SK-N-SH (cell line): Measurements from ENCODE around the gene HSPA9. TPM values are rescaled to one million over a fixed set of nuclear protein-coding genes. Genes with fewer than 3 reads are reported as not detected.

Source experiments
- CTCF ChIA-PET: fragments of 300-600, 350-600 bp; formaldehyde crosslinking; extraction: SDS; loops from one replicate; lab custom pipeline; 2021; lab: Yijun Ruan, JAX
- POLR2A ChIA-PET: fragments of 350-600 bp; sonication (Branson Sonifier 250); formaldehyde crosslinking; extraction: SDS; loops from one replicate; lab custom pipeline; 2020; ENCODE audit warnings: antibody characterized with exemption, inconsistent platforms; lab: Yijun Ruan, JAX
- DNase-seq: peaks from one replicate; pipeline ENCODE4 v3.0.0; 2012
- H2AFZ ChIP-seq: fragments of 200-600 bp; sonication (generic); 2 replicates; pipeline ENCODE4 v1.8.1; 2016; ENCODE audit warnings: antibody characterized with exemption, mild to moderate bottlenecking, low read depth
- H3F3A ChIP-seq: fragments of 200-600 bp; sonication (generic); replicated peaks from 2 replicates; pipeline ENCODE3; 2016; ENCODE audit warnings: antibody characterized with exemption, mild to moderate bottlenecking; ENCODE audit not compliant: insufficient read depth
- H3K27ac ChIP-seq, 2 experiments: fragments of 200-500 bp in 1 of 2; fragments of 200-600 bp in 1 of 2; sonication (Bioruptor generic) in 1 of 2; sonication (generic), shearing (Covaris generic) in 1 of 2; 2 replicates each; pipeline versions ENCODE4 v1.5.1 to v1.6.1; 2014 to 2016; ENCODE audit warnings: low read depth in 2 of 2, inconsistent platforms in 1 of 2, low read length in 1 of 2, mild to moderate bottlenecking in 1 of 2, mixed read lengths in 1 of 2
- H3K27me3 ChIP-seq: fragments of 200-600 bp; sonication (generic), shearing (Covaris generic); 2 replicates; pipeline ENCODE4 v1.6.1; 2016; ENCODE audit warnings: mixed run types; ENCODE audit not compliant: insufficient read depth
- H3K36me3 ChIP-seq, 2 experiments: fragments of 200-500 bp in 1 of 2; fragments of 200-600 bp in 1 of 2; sonication (Bioruptor generic) in 1 of 2; sonication (generic) in 1 of 2; replicated peaks in 1 of 2; 2 replicates each; pipeline versions ENCODE3 to v1.5.1; 2014 to 2016; ENCODE audit warnings: low read length in 1 of 2, mild to moderate bottlenecking in 1 of 2; ENCODE audit not compliant: insufficient read depth in 2 of 2, control insufficient read depth in 1 of 2
- H3K4me1 ChIP-seq, 2 experiments: fragments of 200-500 bp in 1 of 2; fragments of 200-600 bp in 1 of 2; sonication (Bioruptor generic) in 1 of 2; sonication (generic), shearing (Covaris generic) in 1 of 2; 2 replicates each; pipeline versions ENCODE4 v1.5.1 to v1.6.1; 2014 to 2016; ENCODE audit warnings: low read depth in 1 of 2, low read length in 1 of 2, mixed run types in 1 of 2; ENCODE audit not compliant: insufficient read depth in 2 of 2, control insufficient read depth in 1 of 2
- H3K4me2 ChIP-seq: fragments of 200-600 bp; sonication (generic), shearing (Covaris generic); 2 replicates; pipeline ENCODE4 v1.6.1; 2017; ENCODE audit warnings: mixed run types
- H3K4me3 ChIP-seq, 2 experiments: fragments of 200-500 bp in 1 of 2; fragments of 200-600 bp in 1 of 2; sonication (Bioruptor generic) in 1 of 2; sonication (generic), shearing (Covaris generic) in 1 of 2; 2 replicates each; pipeline versions ENCODE4 v1.5.1 to v1.8.1; 2014 to 2016; ENCODE audit warnings: low read depth in 2 of 2, inconsistent platforms in 1 of 2, low read length in 1 of 2, mild to moderate bottlenecking in 1 of 2, mixed read lengths in 1 of 2, moderate library complexity in 1 of 2
- H3K79me2 ChIP-seq: fragments of 200-600 bp; sonication (generic); 2 replicates; pipeline ENCODE4 v1.8.1; 2017; ENCODE audit warnings: mild to moderate bottlenecking; ENCODE audit not compliant: insufficient read depth
- H3K9ac ChIP-seq: fragments of 200-600 bp; sonication (generic); 2 replicates; pipeline ENCODE4 v1.6.1; 2017; ENCODE audit warnings: mixed run types
- H3K9me2 ChIP-seq: fragments of 200-600 bp; sonication (generic); 2 replicates; pipeline ENCODE4 v1.6.1; 2017; ENCODE audit warnings: mixed run types
- H3K9me3 ChIP-seq: fragments of 200-600 bp; sonication (generic); 2 replicates; pipeline ENCODE4 v1.6.1; 2017; ENCODE audit warnings: mixed run types, mild to moderate bottlenecking, moderate library complexity
- H4K20me1 ChIP-seq: fragments of 200-600 bp; sonication (generic); 2 replicates; pipeline ENCODE4 v1.6.1; 2017; ENCODE audit warnings: mild to moderate bottlenecking, mixed run types; ENCODE audit not compliant: insufficient read depth
- CHD2 ChIP-seq: fragments of 150-350 bp; IDR thresholded peaks from 2 replicates; pipeline ENCODE4 v1.6.1; 2018; ENCODE audit warnings: low read length; ENCODE audit not compliant: partially characterized antibody
- ELF1 ChIP-seq: IDR thresholded peaks from 2 replicates; pipeline ENCODE4 v1.4.0; 2012
- FOXJ3 ChIP-seq: sonication (generic); formaldehyde crosslinking; IDR thresholded peaks from 2 replicates; pipeline ENCODE4 v1.5.1; 2020; ENCODE audit warnings: mild to moderate bottlenecking, missing genetic modification reagents
- GATA2 ChIP-seq: sonication (generic); formaldehyde crosslinking; IDR thresholded peaks from 2 replicates; pipeline ENCODE4 v1.5.0; 2020; ENCODE audit warnings: mild to moderate bottlenecking, missing genetic modification reagents
- MEF2A ChIP-seq: IDR thresholded peaks from 2 replicates; pipeline ENCODE4 v1.4.0; 2012; ENCODE audit warnings: low read depth, borderline replicate concordance
- RFX5 ChIP-seq: IDR thresholded peaks from 2 replicates; pipeline ENCODE4 v1.6.1; 2012; ENCODE audit warnings: mild to moderate bottlenecking, improper control_type of control experiment, low read length
- SMC3 ChIP-seq: IDR thresholded peaks from 2 replicates; pipeline ENCODE4 v1.6.1; 2012; ENCODE audit warnings: low read depth, low read length, improper control_type of control experiment
- TAF1 ChIP-seq: IDR thresholded peaks from 2 replicates; pipeline ENCODE4 v1.6.1; 2012; ENCODE audit warnings: low read depth, mild to moderate bottlenecking, low read length, moderate library complexity, borderline replicate concordance
- TCF12 ChIP-seq: IDR thresholded peaks from 2 replicates; pipeline ENCODE4 v1.4.0; 2012
- TEAD4 ChIP-seq: IDR thresholded peaks from 2 replicates; pipeline ENCODE4 v1.4.0; 2012; ENCODE audit warnings: mild to moderate bottlenecking, borderline replicate concordance; ENCODE audit not compliant: insufficient read depth
- WGBS: methylation state at CpG from one replicate; pipeline ENCODE4 v1.1.6; 2017; ENCODE audit warnings: low lambda C conversion rate; 5-methylcytosine and 5-hydroxymethylcytosine counted together
- polyA plus RNA-seq, 3 experiments: library from polyadenylated mRNA; depleted of rRNA; stranded (reverse); fragments of >200 nt; gene quantifications; 2 replicates each; pipeline ENCODE4 v1.2.3, GENCODE V29; 2012
- TF ChIP-seq, protein P1 (sequence below): IDR thresholded peaks from 2 replicates; pipeline ENCODE4; 2012
- TF ChIP-seq, protein P2 (sequence below): IDR thresholded peaks from 2 replicates; pipeline ENCODE4 v1.4.0; 2012; ENCODE audit warnings: low read depth, borderline replicate concordance
- TF ChIP-seq, protein P3 (sequence below): IDR thresholded peaks from 2 replicates; pipeline ENCODE4 v1.6.1; 2012; ENCODE audit warnings: mild to moderate bottlenecking, low read depth, low read length, moderate library complexity

The HSPA9 gene
- polyA plus RNA-seq, 1 of the 3 experiments (the other 2 are of a cell fraction), result 153 TPM

DNA sequence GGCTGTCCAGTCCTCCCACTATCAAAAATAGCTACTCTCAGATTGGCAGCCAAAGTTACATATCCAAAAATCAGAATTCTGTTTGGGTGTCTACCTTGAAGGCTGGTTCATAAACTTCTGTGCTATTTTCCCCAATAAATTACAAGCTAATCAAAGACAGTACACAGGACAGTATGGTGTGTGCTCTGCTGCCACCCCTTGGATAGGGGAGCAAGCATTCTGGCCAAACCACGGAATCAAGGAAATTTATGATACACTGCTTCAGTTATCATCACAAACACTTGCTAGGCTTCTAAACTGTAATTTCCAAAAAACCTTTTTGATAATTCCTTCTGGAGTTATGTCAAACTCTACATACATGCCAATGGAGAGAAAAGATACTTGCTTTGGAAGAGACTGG, 48.0 kb downstream of the HSPA9 start:
- Histone ChIP-seq H3K4me2 (no peak overlapping the region), H3K36me3 (peaks cover under 1 to 23% of the 10 kb centered on the region in 2 experiments), H3K4me3 (no peak overlapping the region), H3K9ac (no peak overlapping the region), H3F3A (peaks cover 4% of the 10 kb centered on the region), H3K27ac (no peak overlapping the region), H2AFZ (no peak overlapping the region), H4K20me1 (peaks cover 76% of the 10 kb centered on the region), H3K9me2 (no peaks in the 10 kb centered on the region), H3K79me2 (peaks cover 100% of the 10 kb centered on the region), H3K4me1 (no peaks in the 10 kb centered on the region), H3K9me3 (no peaks in the 10 kb centered on the region), H3K27me3 (no peaks in the 10 kb centered on the region)
- POLR2A ChIA-PET, result no interaction called here
- TF ChIP-seq GATA2 (CRISPR knock-in tag) (no peak), FOXJ3 (CRISPR knock-in tag) (no peak), TEAD4 (no peak), TCF12 (no peak), ELF1 (no peak)
- WGBS, result 88% methylated on average over 1 of the region's 1 CpG
- DNase-seq, result no peak
- CTCF ChIA-PET, result interaction anchor here (0.9 to 1.6 kb wide), 7 partner anchors 16 to 348 kb away, joined by 3 to 5 read pairs (median 4); partner anchors contain the start of genes ETF1 and KIF20A

DNA sequence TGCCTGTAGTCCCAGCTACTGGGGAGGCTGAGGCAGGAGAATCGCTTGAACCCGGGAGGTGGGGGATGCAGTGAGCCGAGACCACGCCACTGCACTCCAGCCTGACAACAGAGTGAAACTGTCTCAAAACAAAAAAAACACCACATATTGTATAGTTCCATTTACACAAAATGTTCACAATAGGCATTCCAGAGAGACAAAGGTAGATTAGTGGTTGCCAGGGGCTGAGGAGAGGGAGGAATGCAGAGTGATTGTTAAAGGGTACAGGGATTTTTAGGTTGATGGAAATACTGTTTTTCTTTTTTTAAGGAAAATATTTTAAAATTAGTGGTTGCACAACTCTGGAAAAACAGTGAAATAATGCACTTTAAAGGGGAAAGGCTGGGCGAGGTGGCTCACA, 51.8 kb downstream of the HSPA9 start:
- POLR2A ChIA-PET, result no interaction called here
- WGBS, result 98% methylated on average over 5 of the region's 5 CpGs
- no peaks in the 10 kb centered on the region for H3K9me3 ChIP-seq
- DNase-seq, result no peak
- H3K27ac ChIP-seq, result no peak overlapping the region
- H2AFZ ChIP-seq, result no peak overlapping the region
- H3K4me2 ChIP-seq, result no peak overlapping the region
- H3K4me3 ChIP-seq, result no peak overlapping the region
- peaks cover 66% of the 10 kb centered on the region for H4K20me1 ChIP-seq
- TF ChIP-seq TAF1 (no peak), TEAD4 (no peak)
- no peaks in the 10 kb centered on the region for H3K9me2 ChIP-seq
- H3K36me3 ChIP-seq, result peaks cover 0 to 26% of the 10 kb centered on the region in 2 experiments
- CTCF ChIA-PET, result no interaction called here
- no peaks in the 10 kb centered on the region for H3K27me3 ChIP-seq
- peaks cover 4% of the 10 kb centered on the region for H3F3A ChIP-seq
- no peaks in the 10 kb centered on the region; a peak in 1 of 4 replicates for H3K4me1 ChIP-seq
- H3K79me2 ChIP-seq, result peaks cover 98% of the 10 kb centered on the region
- H3K9ac ChIP-seq, result no peak overlapping the region

DNA sequence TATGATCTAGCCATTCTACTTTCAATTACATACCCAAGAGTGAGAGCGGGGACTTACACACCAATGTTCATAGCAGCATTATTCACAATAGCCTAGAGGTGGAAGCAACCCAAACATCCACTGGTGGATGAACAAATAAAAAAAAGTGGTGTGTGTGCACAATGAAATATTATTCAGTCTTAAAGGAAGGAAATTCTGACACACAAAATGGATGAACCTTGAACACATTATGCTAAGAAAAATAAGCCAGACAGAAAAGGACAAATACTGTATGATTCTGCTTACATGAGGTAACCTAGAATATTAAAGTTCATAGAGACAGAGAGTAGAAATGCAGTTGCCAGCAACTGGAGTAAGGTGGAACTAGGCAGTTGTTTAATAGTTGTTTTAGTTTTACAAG, 54.2 kb downstream of the HSPA9 start:
- Histone ChIP-seq H3K4me2 (no peak overlapping the region), H3F3A (no peaks in the 10 kb centered on the region), H3K27me3 (no peaks in the 10 kb centered on the region), H3K36me3 (peaks cover 8 to 48% of the 10 kb centered on the region in 2 experiments), H3K9me2 (no peaks in the 10 kb centered on the region), H3K9me3 (no peaks in the 10 kb centered on the region), H3K27ac (no peak overlapping the region), H3K4me3 (no peak overlapping the region), H2AFZ (no peak overlapping the region), H3K79me2 (peaks cover 91% of the 10 kb centered on the region), H3K9ac (no peak overlapping the region), H3K4me1 (no peaks in the 10 kb centered on the region; a peak in 1 of 4 replicates), H4K20me1 (peaks cover 45% of the 10 kb centered on the region)
- DNase-seq, result no peak
- ChIA-PET CTCF (interaction anchor here (0.7 to 1.2 kb wide), 2 partner anchors 17 to 71 kb away, joined by 3 to 5 read pairs; no protein-coding TSS in a partner anchor), POLR2A (no interaction called here)
- TF ChIP-seq TCF12 (no peak), RFX5 (no peak), MEF2A (no peak), SMC3 (no peak), CHD2 (no peak)
- TF ChIP-seq, protein P1, sequence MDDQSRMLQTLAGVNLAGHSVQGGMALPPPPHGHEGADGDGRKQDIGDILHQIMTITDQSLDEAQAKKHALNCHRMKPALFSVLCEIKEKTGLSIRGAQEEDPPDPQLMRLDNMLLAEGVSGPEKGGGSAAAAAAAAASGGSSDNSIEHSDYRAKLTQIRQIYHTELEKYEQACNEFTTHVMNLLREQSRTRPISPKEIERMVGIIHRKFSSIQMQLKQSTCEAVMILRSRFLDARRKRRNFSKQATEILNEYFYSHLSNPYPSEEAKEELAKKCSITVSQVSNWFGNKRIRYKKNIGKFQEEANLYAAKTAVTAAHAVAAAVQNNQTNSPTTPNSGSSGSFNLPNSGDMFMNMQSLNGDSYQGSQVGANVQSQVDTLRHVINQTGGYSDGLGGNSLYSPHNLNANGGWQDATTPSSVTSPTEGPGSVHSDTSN, result no peak
- TF ChIP-seq, protein P2, sequence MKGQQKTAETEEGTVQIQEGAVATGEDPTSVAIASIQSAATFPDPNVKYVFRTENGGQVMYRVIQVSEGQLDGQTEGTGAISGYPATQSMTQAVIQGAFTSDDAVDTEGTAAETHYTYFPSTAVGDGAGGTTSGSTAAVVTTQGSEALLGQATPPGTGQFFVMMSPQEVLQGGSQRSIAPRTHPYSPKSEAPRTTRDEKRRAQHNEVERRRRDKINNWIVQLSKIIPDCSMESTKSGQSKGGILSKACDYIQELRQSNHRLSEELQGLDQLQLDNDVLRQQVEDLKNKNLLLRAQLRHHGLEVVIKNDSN, result no peak
- TF ChIP-seq, protein P3, sequence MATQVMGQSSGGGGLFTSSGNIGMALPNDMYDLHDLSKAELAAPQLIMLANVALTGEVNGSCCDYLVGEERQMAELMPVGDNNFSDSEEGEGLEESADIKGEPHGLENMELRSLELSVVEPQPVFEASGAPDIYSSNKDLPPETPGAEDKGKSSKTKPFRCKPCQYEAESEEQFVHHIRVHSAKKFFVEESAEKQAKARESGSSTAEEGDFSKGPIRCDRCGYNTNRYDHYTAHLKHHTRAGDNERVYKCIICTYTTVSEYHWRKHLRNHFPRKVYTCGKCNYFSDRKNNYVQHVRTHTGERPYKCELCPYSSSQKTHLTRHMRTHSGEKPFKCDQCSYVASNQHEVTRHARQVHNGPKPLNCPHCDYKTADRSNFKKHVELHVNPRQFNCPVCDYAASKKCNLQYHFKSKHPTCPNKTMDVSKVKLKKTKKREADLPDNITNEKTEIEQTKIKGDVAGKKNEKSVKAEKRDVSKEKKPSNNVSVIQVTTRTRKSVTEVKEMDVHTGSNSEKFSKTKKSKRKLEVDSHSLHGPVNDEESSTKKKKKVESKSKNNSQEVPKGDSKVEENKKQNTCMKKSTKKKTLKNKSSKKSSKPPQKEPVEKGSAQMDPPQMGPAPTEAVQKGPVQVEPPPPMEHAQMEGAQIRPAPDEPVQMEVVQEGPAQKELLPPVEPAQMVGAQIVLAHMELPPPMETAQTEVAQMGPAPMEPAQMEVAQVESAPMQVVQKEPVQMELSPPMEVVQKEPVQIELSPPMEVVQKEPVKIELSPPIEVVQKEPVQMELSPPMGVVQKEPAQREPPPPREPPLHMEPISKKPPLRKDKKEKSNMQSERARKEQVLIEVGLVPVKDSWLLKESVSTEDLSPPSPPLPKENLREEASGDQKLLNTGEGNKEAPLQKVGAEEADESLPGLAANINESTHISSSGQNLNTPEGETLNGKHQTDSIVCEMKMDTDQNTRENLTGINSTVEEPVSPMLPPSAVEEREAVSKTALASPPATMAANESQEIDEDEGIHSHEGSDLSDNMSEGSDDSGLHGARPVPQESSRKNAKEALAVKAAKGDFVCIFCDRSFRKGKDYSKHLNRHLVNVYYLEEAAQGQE, result no peak
- 100% methylated on average over 1 of the region's 1 CpG for WGBS
